Fibroblast of lung (primary cell): Measurements from ENCODE around the gene TUBA4B. TPM values are rescaled to one million over a fixed set of nuclear protein-coding genes. Genes with fewer than 3 reads are reported as not detected.

Experiments used
- DNase-seq, 2 donors: peaks; one replicate each; pipeline versions ENCODE4 v3.0.0 to v3.0.0-alpha.2; 2010; ENCODE audit warnings: low read depth in 2 of 2
- H2AFZ ChIP-seq: 2 replicates; pipeline ENCODE4 v1.5.1; 2012; ENCODE audit warnings: low read length, control low read depth, inconsistent platforms
- H3K27ac ChIP-seq: 2 replicates; pipeline ENCODE4 v1.5.1; 2011; ENCODE audit warnings: low read length, control low read depth; ENCODE audit not compliant: insufficient read depth
- H3K27me3 ChIP-seq: 2 replicates; pipeline ENCODE4 v1.5.1; 2011; ENCODE audit warnings: mild to moderate bottlenecking, low read length; ENCODE audit not compliant: control insufficient read depth, insufficient read depth
- H3K36me3 ChIP-seq: 2 replicates; pipeline ENCODE4 v1.5.1; 2011; ENCODE audit warnings: low read length; ENCODE audit not compliant: control insufficient read depth, insufficient read depth
- H3K4me1 ChIP-seq: 2 replicates; pipeline ENCODE4 v1.5.1; 2011; ENCODE audit warnings: low read length; ENCODE audit not compliant: control insufficient read depth, insufficient read depth; ENCODE audit errors: extremely low read depth
- H3K4me2 ChIP-seq: 2 replicates; pipeline ENCODE4 v1.5.1; 2011; ENCODE audit warnings: low read length, control low read depth; ENCODE audit not compliant: insufficient read depth; ENCODE audit errors: extremely low read depth
- H3K4me3 ChIP-seq, 4 experiments: fragments of 200-600 bp in 1 of 4; sonication (generic) in 1 of 4; replicated peaks in 1 of 4; 2 replicates each; pipeline ENCODE4 v1.5.1; 2011 to 2016; ENCODE audit warnings: low read length in 4 of 4, low read depth in 3 of 4, mild to moderate bottlenecking in 3 of 4, control low read depth in 2 of 4, inconsistent platforms in 1 of 4, mixed read lengths in 1 of 4; ENCODE audit not compliant: insufficient read depth in 1 of 4; ENCODE audit errors: control extremely low read depth in 1 of 4
- H3K79me2 ChIP-seq: 2 replicates; pipeline ENCODE4 v1.5.1; 2012; ENCODE audit warnings: mild to moderate bottlenecking, low read length, inconsistent platforms; ENCODE audit not compliant: control insufficient read depth, insufficient read depth
- H3K9ac ChIP-seq: 2 replicates; pipeline ENCODE4 v1.5.1; 2011; ENCODE audit warnings: mild to moderate bottlenecking, low read length, control low read depth; ENCODE audit not compliant: insufficient read depth
- H3K9me3 ChIP-seq: 2 replicates; pipeline ENCODE4 v1.5.1; 2012; ENCODE audit warnings: low read depth, low read length; ENCODE audit not compliant: control insufficient read depth, insufficient read depth
- H4K20me1 ChIP-seq: 2 replicates; pipeline ENCODE4 v1.5.1; 2011; ENCODE audit warnings: low read length; ENCODE audit not compliant: control insufficient read depth, insufficient read depth; ENCODE audit errors: extremely low read depth
- EZH2 ChIP-seq: IDR thresholded peaks from 2 replicates; pipeline ENCODE4 v1.5.1; 2012; ENCODE audit warnings: low read length, control low read depth, mild to moderate bottlenecking; ENCODE audit errors: missing control alignments
- polyA plus RNA-seq, 2 donors: library from polyadenylated mRNA; depleted of rRNA in 1 of 2; stranded (reverse) in 1 of 2; unstranded in 1 of 2; fragments of >200 nt; gene quantifications; 2 replicates each; pipeline ENCODE4 v1.2.1, GENCODE V29; 2011 to 2012; ENCODE audit warnings: missing spikeins in 1 of 2
- total RNA-seq: library from RNA; depleted of rRNA; stranded (reverse); fragments of >200 nt; gene quantifications from 2 replicates; pipeline ENCODE4 v1.2.1, GENCODE V29; 2014
- TF ChIP-seq, protein P1 (sequence below), 2 donors: IDR thresholded peaks in 1 of 2; conservative IDR thresholded peaks in 1 of 2; 1 replicate in 1 of 2; 2 replicates in 1 of 2; pipeline ENCODE4 v1.5.1; 2011 to 2012; ENCODE audit warnings: low read length in 2 of 2, control low read depth in 1 of 2, inconsistent platforms in 1 of 2, low read depth in 1 of 2, mild to moderate bottlenecking in 1 of 2

TUBA4B gene
- total and polyA plus RNA-seq, 2 donors (not counting 1 experiment from before 2014, with no cell fraction given), result not detected

DNA sequence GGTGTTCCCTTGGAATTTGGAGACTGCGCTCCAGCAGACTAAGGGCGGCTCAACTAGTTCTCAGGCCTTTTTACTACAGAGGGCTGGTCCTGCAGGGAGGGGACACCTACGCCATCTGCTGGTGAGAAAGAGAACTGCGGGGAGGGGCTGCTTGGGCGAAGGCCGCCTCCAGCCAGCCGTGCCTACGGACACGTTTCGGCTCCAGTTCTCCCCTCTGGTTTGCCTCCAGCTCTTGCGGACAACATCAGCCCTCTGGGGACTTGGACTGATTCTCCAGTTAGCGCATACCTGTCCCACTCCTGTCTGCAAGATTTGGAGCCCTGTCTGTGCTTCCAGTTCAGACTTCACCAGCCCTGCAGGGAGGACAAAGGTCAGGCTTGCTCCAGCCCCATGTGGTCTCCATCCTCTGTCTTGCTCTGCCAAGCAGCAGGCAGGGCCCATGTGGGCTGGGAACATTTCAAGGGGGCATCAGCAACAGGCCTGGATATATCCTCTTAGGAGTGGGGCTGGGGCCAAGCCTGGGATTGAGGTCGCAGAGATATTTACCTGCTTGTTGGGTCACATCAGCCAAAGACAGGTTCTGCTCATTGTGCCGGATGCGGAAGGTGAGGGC lies 45.8 kb downstream of the TUBA4B start:
- no peak overlapping the region for H3K4me3 ChIP-seq
- no peaks in the 10 kb centered on the region for H4K20me1 ChIP-seq
- no peak overlapping the region for H3K4me2 ChIP-seq
- H3K27me3 ChIP-seq, result peaks cover 15% of the 10 kb centered on the region
- TF ChIP-seq, protein P1, sequence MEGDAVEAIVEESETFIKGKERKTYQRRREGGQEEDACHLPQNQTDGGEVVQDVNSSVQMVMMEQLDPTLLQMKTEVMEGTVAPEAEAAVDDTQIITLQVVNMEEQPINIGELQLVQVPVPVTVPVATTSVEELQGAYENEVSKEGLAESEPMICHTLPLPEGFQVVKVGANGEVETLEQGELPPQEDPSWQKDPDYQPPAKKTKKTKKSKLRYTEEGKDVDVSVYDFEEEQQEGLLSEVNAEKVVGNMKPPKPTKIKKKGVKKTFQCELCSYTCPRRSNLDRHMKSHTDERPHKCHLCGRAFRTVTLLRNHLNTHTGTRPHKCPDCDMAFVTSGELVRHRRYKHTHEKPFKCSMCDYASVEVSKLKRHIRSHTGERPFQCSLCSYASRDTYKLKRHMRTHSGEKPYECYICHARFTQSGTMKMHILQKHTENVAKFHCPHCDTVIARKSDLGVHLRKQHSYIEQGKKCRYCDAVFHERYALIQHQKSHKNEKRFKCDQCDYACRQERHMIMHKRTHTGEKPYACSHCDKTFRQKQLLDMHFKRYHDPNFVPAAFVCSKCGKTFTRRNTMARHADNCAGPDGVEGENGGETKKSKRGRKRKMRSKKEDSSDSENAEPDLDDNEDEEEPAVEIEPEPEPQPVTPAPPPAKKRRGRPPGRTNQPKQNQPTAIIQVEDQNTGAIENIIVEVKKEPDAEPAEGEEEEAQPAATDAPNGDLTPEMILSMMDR (conservative IDR thresholded peaks at IDR 0.05 in 1 of 2, IDR thresholded peaks at IDR 0.05 in 1 of 2; ENCODE audit: low read depth in 1 of 2, low read length in 2 of 2), result peak; percentile 95 to 99
- no peak for TF ChIP-seq EZH2
- H3K9ac ChIP-seq, result no peak overlapping the region
- H3K36me3 ChIP-seq, result no peaks in the 10 kb centered on the region
- H3K9me3 ChIP-seq, result no peaks in the 10 kb centered on the region
- H3K79me2 ChIP-seq, result no peaks in the 10 kb centered on the region
- H3K27ac ChIP-seq, result no peak overlapping the region
- no peak overlapping the region for H2AFZ ChIP-seq
- DNase-seq, result peak; percentile 48 to 79
- peaks cover 3% of the 10 kb centered on the region for H3K4me1 ChIP-seq

DNA sequence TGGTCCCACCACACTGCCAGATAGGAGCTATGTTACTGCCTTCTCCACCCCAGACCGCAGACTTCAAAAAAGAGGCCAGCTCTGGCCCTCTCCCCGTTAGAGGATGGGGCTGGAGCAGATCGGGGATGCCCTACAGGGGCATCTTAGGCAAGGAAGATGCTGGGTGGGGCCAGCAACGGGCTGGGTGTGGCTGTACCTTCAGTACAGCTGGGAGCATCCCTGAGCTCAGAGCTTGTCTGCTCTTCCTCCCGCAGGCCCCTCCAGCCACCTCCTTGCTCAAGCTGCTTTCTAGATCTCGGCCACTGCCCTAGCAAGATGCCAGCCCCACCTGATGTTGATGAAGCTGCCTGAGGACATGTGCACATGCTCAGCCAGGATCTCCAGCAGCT lies 46.3 kb downstream of the TUBA4B start:
- Histone ChIP-seq H4K20me1 (no peaks in the 10 kb centered on the region), H3K36me3 (no peaks in the 10 kb centered on the region), H3K27me3 (peaks cover 15% of the 10 kb centered on the region), H3K9me3 (no peaks in the 10 kb centered on the region), H3K9ac (no peak overlapping the region), H3K4me1 (peaks cover 2% of the 10 kb centered on the region), H3K4me3 (no peak overlapping the region), H3K27ac (no peak overlapping the region), H3K79me2 (no peaks in the 10 kb centered on the region), H2AFZ (no peak overlapping the region), H3K4me2 (no peak overlapping the region)
- no peak for DNase-seq
- TF ChIP-seq EZH2, result no peak
- TF ChIP-seq, protein P1 (conservative IDR thresholded peaks at IDR 0.05 in 1 of 2, IDR thresholded peaks at IDR 0.05 in 1 of 2; ENCODE audit: low read depth in 1 of 2, low read length in 2 of 2), result no peak

GRCh38 chr2:219300022-219300421 lies 47.0 kb downstream of the TUBA4B start:
- Histone ChIP-seq H2AFZ (no peak overlapping the region), H3K27ac (no peak overlapping the region), H3K4me3 (no peak overlapping the region), H3K36me3 (no peaks in the 10 kb centered on the region), H3K4me2 (no peak overlapping the region), H3K79me2 (no peaks in the 10 kb centered on the region), H3K27me3 (peaks cover 15% of the 10 kb centered on the region), H3K9ac (no peak overlapping the region), H4K20me1 (no peaks in the 10 kb centered on the region), H3K4me1 (no peaks in the 10 kb centered on the region), H3K9me3 (no peaks in the 10 kb centered on the region)
- no peak for DNase-seq
- TF ChIP-seq EZH2, result no peak
- TF ChIP-seq, protein P1 (conservative IDR thresholded peaks at IDR 0.05 in 1 of 2, IDR thresholded peaks at IDR 0.05 in 1 of 2; ENCODE audit: low read depth in 1 of 2, low read length in 2 of 2), result no peak
